ENCODE measurements around the gene NDUFV3.
"Not testable (repeated sequence)": the region's sequence is repeated elsewhere in the genome, so short reads cannot be mapped to it uniquely, and the experiment has no call there.

Gene NDUFV3

DNA sequence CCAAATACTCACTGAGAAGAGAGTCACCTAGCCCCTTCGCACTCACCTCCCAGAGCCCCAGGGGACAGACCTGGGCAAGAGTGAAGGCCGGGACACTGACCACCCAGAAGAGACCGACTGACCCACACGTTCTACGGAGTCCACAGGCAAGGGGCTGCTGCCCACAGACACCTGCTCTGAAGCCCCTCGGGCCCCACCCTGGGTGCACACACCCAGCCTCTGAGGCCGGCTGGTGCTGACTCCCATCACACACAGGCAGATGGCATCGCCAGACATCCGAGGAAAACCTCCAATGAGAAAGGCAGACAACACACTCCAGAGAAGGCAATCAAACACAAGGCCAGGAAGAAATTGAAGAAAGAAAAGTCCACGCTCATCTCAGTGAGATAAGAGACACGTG is 35.9 kb upstream of the NDUFV3 start:
- DNase-seq: no peak

DNA sequence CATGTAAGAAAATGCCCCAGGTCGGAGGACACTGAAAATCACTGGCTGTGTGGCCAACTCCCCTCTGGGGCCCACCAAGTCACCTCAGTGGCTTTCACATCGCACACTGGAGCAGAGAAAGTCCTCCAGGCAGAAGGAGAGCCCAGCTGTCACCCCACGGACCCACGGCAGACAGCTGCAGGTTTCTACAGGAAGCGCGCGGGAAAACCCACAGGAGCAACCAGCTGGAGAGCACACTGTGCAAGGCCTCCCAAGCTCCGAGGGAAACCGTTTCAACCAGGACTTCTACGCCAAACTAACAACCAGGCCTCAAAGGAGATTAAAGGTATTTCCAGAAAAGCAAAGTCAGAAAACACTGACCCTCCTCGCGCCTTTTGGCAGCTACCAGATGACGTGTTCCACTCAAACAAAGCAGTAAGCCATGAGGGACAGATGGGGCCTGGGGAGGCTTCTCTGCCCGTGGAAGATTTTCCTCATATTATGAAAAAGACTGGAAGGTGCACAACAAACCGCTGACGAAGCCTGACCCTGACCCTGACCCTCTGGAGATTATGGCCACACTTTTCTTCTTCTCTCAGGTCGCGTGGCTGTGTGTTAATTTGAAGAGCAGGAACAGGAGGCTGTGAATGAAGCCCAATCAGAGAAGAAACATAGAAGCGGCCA is 34.8 kb upstream of the NDUFV3 start:
- no peak for DNase-seq

DNA sequence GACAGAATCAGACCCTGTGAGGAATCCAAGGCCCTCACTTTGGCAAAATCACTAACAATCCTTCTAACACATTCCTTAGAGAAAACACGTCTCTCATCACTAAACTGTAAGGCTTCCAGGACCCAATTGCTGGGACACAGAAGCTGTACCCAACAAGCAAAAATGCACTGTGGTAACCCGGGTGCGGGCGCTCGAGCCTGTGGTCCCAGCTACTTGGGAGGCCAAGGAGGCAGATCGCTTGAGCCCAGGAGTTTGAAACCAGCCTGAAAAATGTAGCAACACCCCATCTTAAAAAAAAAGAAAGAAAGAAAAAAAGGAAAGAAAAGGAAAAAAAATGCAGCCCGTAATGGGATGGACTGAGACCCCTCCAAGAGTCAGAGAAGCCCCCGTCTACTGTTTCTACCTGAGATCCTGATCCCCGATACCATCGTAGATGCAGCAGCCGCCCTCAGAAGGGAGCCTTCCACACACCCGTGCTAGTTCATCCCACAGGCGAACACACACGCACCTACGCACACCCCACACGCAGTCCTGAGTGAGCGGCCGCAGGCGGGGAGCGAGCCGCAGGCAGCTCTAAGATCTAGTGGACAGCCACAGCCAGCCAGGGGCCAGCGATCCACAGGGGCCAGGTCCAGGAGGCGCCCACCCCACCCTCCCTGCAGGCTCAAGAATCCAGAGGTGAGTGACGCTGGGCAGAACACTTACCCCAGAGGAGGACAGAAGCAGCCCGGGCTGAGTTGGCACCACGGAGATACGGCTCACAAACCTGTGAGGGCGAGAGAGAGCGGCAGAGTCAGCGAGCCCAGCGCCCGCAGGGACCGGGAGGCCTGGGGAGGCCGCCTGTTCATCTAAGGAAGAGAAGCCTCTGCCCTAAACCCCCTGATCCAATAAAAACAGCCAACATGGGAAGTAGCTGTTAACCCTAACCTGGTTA is 33.9 kb upstream of the NDUFV3 start:
- DNase-seq: no peak

DNA sequence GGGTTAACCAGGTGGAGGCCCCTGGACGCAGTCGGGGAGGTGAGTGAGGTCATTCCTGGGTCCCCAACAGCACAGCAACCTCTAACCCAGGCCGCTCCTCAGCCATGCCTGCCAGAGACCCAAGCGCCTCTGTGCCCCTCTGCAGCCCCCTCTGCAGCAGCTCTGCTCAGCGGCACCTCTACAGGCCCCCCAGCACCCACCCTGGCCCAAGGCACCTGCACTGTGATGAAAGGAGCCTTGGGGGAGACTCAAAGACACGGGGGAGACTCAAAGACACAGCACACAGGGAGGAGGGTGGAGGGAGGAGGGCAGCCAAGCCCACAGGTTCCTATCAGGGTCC is 33.2 kb upstream of the NDUFV3 start:
- DNase-seq: no peak

DNA sequence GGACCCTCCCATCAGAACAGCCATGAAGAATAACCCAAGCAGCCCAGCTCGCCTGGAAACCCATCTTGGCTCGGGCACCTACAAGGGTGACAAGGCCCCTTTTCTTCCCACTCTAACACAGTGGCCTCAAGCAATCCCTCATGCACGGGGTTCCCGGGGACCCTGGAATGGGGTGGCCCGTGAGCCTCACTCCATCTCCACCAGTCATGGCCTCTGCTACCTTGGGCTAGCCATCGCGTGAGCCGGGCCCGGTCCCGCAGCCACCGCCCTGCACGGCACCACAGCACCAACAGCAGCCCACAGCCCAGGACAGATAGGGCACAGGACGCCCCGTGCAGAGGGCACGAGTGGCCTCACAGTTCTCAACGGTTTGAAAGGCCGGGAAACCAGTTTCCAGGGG is 32.8 kb upstream of the NDUFV3 start:
- DNase-seq: no peak

DNA sequence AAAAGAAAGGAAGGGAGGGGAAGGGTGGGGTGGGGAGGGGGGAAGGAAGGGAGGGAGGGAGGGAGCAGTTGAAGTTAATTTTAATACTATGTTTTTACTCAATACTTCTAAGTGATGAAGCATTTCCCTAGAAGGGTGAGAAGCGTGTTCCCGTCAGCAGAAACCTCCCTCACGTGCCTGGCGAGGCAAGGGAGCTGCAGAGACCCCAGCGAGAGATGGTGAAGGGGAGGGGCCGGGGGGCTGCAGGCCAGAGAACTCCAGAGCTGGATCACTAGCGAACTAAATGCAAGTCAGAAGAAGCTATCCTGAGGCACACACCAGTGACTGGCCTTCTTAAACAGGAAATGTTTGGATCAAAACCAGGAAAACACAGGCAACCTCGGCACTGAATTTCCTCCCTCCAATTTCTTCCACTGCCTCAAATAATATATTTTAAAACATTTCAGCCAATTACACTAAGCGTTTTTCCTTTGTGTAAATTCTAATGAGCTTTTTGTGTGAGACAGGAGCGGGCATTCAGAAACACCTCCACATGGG is 31.7 kb upstream of the NDUFV3 start:
- no peak for DNase-seq

DNA sequence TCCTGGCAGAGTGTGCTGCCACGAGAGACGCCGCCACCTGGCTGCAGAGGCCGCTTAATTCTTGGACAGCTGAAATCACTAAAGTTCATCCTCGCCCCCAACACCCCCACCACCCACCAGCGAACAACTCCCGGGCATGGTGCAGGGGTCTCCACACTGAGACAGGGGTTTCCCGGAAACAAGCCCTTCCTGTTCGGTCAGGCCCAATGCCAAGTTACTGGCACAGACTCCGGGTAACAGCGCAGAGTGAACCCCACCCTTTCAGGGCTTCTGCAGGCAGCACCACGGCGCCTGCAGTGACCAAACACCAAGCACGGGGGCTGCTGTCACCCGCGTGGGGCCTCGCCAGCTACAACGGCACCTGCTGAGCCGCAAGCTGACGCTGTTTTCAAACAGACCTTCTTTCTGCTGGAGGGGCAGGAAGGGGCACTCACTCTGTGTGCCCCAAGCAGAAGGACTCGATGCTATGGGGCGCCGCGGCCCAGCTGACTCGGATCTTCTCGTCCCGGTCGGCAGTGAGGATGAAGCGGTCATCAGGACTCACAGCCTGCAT is 31.2 kb upstream of the NDUFV3 start:
- no peak for DNase-seq

DNA sequence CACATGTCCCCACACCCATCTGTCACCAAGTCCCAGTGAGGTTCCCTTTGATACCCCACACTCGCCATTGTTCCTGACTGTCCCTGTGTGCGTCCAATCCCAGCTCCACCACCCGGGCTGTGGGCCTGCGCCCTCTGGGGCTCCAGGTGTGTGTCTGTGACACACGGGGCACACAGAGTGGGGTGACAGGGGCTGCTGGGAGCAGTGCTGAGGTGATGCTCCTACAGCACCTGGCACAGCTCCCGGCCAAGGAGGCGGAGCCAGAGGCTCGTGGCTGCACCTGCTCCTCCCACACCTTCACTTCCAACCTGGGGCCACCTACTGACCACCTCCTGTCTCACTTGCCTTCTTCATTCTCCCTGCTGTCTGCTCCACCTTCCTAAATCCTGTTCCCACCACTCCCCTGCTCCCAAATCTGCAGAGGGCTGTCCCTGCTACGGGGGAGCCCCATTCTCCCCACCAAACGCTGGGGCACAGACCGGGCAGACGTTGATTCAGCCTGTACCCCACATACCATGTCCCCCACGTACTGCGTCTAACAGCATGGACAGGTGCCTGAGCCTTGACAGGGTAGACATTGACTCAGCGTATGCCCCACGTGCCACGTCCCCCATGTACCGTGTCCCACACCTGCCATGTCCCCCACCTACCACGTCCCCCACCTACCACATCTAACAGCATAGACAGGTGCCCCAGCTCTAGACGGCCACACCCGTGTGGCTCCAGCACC is 30.2 kb upstream of the NDUFV3 start:
- DNase-seq: no peak

DNA sequence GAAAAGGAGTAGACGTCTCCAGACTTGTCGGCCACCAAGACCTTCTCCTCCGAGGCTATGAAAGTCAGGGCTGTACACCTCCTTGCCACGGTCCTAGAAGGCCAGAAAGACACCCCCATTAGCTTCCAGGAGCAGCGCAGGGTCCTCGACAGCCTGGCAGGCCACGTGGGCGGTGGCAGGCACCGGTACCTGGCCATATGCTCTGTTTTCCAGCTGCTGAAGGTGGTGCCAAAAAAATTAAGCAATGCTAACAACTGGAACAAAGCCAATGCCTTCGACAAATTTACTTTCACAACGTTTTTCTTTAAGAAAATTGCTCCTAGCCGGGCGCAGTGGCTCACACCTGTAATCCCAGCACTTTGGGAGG is 29.6 kb upstream of the NDUFV3 start:
- DNase-seq: no peak

DNA sequence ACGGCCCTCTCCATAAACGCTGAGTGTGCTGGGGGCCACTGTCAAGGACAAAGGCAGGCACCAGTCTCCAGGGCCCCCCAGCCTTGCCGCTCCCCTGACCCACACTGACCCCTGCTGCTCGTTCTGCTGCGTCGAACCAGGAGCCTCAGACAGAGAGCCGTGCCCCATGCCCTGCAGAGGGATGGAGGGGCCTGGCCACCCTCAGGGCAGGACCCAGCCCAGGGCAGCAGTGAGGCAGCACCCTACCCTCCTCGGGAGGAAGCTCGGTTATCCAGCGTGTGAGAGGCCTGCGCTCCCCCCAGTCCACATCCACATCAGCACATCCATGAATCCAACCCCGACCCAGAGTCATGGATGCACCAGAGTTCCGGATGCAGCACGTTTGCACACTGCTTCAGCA is 28.8 kb upstream of the NDUFV3 start:
- DNase-seq: no peak

DNA sequence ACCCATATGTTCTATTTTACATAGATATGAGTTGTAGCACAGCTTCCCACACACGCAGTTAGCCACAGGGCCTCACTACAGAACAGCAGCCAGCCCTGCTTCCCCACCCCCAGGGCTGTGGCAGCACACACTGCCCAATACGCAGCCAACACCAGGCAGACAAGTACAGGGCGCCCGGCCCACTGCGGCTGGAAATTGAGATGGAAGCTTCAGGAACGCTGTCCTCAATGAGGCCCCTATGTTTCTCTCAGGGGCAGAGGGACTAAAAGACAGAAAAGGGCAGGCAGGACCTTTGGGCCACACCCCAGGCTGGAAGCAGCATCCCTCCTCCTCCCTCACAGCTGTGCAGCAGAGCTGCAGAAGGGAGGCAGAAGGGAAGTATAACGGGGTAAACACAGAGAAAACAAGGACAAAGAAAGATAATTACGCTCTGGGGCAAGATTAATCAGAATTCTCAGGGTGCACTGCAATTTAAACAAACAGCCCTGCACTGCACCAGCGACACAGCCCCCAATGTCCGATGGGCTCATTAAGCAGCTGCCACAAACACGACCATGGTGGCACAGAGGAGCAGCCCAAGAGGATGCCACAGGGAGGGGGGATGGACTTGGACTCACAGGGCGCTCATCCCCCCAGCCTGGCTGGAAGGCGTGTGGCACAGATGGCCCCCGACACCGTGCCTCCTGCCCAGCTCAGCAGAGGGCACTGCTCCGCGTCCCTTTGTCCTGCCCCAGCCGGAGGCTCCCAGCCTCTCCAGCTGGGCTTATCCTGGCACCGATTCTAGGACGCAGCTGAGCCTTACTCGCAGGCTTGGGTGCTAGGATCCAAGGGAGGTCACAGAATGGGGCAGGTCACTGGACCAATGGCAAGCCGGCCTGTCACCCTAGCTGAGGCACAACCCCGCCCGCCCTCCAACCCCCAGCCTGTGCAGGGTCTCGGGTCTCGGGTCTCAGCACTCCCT is 28.0 kb upstream of the NDUFV3 start:
- no peak for DNase-seq

DNA sequence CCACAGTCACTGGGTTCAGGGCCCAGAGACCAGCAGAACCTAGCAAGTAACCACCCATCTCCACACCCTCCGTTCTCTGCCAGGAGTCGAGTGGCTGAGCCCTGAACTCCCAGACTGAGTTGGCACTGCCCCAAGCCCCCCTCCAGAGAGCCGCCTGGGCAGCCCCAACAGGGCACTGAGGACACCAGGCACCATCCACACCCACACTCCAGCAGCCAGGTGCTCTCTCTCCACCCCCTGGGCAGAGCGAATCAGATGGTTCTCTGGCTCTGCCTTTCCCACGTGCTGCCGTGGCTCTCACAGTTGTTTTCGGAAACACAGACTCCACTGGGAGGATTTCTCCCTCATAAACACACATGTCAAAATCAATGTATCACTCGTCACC is 27.3 kb upstream of the NDUFV3 start:
- DNase-seq: no peak

DNA sequence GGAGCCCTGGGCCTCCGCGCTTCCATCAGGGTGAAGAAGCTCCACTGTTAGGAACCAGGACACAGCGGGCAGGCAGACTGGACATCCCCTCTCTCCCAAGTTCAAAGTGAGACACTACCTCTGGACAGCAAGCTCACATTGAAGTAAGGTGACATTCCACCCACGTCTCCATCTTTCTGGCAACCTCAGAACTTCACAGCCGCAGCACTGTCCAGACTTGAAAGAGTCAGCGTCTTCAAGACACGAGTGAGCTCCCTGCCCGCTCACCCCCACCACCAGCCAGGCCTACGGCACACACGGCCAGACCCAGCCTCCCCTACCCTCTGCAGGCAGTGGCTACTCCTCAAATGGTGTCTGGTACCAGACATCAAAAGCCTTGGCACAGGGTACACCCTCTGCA is 24.9 kb upstream of the NDUFV3 start:
- no peak for DNase-seq

DNA sequence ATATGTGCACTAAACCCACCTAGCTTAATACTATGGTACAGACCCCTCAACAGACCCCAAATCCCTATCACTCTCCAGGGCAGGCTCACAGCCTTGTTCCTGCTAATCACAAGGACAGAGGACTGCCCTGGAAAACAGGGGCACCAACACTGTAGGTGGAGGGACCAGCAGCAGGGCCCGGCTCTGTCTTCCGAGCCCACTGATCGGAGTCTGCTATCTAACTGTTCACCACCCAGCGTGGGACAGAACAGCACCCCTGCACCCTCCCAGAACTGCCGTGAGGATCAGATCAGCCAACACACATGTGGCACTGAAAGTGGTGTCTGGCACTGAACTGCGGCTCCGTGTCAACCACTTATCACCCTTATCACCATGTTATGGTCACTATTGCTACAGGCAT is 20.0 kb upstream of the NDUFV3 start:
- DNase-seq: no peak

DNA sequence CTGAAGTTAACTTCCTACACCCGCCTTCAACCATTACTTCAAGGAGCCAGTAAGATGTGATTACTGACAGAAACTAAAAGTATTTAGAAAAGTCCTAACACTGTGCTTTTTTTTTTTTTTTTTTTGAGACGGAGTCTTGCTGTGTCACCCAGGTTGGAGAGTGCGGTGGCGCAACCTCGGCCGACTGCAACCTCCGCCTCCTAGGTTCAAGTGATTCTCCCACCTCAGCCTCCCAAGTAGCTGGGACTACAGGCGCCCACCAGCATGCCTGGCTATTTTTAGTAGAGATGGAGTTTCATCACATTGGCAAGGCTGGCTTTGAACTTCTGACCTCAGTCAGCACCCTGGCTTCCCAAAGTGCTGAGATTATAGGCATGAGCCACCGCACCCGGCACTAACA is 17.3 kb upstream of the NDUFV3 start:
- DNase-seq: not testable (repeated sequence)

DNA sequence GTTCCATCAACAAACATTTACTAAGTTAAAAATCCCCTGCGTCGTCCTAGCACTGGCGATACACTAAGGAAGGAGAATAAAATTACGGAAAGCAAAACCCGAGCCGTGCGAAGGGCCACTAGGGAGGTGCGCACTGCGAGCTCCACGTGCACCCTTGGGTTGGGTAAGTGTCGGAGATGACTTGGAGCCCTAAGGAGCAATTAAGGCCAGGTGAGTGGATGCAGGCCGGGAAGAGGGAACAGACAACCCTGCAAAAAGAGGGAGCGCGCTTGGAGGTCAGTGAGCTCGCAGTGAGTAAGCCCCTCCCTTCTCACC is 14.5 kb upstream of the NDUFV3 start:
- no peak for DNase-seq

DNA sequence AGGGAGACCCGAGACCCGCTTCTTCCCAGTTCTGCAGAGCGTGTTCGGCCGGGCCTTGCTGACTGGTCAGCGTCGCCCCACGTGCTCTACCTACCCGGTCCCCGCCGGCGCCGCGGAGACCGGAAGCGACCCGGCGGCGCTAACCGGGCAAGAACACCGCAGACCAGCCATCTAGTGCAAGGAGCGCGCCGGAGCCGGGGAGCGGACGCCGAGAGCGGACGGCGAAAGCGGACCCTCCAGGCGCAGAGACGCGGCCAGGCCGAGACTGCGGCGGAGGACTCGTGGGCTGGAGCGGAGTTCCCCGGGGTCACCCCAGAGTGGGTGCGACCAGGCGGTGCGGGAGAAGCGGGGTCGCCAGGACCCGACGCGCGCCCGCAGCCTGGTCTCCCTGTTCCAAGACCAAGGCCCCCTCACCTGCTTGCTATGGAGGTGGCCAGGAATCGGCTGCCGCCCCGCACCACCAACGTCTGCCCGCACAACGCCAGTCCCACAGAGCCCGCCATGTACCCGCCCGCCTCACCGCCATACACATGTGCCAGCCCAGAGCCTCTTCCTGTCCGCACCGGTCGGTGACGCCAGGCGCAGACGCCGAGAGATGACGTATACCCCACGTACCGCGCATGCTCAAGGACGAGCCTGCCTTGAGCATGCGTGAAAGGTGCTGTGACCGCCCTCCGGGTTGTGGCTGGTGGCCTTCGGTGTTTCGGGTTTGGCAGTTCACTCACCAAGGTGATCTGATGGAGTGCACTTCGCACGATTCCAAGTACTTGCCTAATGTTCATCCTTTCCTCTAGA is 13.9 kb upstream of the NDUFV3 start, which contains the start of gene WDR4:
TSS of gene WDR4 (minus strand) at position 547 of the 795 bp plus-strand sequence. CDS start at position 503, 44 bp downstream.
- DNase-seq: peak; percentile 98 to 99 (median 98)

DNA sequence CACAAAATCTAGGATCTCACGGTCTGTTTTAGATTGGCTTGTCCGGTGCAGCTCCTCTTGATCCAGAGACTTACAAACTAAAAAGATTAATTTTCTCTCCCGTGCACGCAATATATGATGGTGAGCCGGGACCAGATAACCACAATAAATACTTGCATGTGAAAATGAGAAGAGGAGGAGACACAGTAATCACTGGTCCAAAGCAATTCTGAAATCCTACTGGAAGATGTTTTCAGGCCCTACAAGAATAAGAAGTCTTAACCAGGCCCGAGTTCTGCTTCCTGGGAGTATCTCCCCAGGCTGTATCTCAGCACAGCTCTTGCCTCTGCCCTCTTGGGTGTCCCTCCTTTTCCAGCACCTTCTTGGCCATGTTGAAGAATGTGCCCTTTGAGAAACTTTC is 12.8 kb upstream of the NDUFV3 start:
- DNase-seq: no peak

DNA sequence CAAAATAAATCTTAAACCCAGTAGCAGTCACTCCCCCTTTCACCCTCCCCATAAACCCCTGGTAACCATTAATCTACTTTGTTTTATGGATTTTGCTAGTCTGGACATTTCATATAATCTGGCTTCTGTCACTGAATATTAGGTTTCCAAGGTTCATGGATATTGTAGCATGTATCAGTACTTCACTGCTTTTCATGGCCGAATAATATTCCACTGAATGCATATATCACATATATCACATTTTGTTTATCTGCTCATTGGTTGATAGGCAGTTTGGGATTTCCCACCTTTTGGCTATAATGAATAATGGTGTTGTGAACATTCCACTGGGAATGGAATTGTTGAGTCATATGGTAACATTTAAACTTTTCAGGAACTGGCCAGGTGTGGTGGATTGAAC is 9.2 kb upstream of the NDUFV3 start:
- DNase-seq: no peak

DNA sequence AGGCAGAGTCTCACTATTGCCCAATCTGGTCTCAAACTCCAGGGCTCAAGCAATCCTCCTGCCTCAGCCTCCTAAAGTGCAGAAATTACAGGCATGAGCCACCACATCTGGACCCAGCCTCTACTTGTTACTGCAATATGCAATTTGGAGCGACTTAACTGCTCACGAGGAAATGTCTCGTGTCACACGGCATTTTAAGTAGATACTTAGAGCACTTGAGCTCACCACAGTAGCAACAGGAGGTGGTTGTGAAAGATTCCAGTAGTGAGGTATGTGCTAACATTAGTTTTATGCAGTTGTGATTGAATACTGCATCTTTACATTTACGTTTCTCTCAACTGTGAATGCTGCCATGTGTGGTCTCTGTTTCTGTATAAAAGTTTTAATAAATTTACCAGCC is 5.8 kb upstream of the NDUFV3 start:
- DNase-seq: peak in 2 of 4 experiments; percentile 4 to 10

DNA sequence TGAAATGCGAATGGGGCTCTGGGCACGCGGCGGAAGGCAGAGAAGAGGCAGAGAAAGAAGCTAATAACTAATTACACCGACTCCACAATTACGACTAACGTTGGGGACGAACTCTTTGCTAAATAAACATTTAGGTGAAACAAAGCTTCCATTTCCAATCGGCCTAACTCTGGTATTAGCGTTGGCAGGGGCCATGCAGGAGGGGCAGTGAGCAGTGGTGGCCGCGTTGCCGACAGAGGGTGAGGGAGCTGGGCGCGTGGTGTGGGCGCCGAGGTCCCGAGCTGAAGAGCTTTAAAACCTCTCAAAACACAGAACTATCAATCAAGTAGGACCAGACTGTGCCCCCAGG is 553 bp upstream of the NDUFV3 start:
- no peak for DNase-seq
